DOHH2 (cell line): ENCODE measurements around the gene DCANP1.

Source experiments
- H3F3A ChIP-seq: fragments of 200-600 bp; sonication (generic), shearing (Covaris generic); 2 replicates; pipeline ENCODE4 v1.6.0; 2016; ENCODE audit warnings: antibody characterized with exemption, mild to moderate bottlenecking; ENCODE audit not compliant: control insufficient read depth, insufficient read depth
- H3K27ac ChIP-seq: fragments of 200-600 bp; sonication (generic); 2 replicates; pipeline ENCODE4 v1.5.1; 2014; ENCODE audit warnings: low read depth, mild to moderate bottlenecking, low read length, moderate library complexity
- H3K27me3 ChIP-seq: fragments of 200-600 bp; sonication (generic); 2 replicates; pipeline ENCODE4 v1.6.1; 2014; ENCODE audit warnings: mild to moderate bottlenecking, low read length, mixed read lengths; ENCODE audit not compliant: control insufficient read depth
- H3K36me3 ChIP-seq: fragments of 200-600 bp; sonication (generic); 2 replicates; pipeline ENCODE4 v1.6.1; 2014; ENCODE audit warnings: mild to moderate bottlenecking, low read length, moderate library complexity, mixed read lengths; ENCODE audit not compliant: control insufficient read depth
- H3K4me1 ChIP-seq: fragments of 200-600 bp; sonication (generic); 2 replicates; pipeline ENCODE4 v1.6.1; 2014; ENCODE audit warnings: mild to moderate bottlenecking, low read length, mixed read lengths; ENCODE audit not compliant: control insufficient read depth
- H3K4me2 ChIP-seq: fragments of 200-600 bp; sonication (generic); 2 replicates; pipeline ENCODE4 v1.6.0; 2014; ENCODE audit warnings: mild to moderate bottlenecking, low read length, moderate library complexity
- H3K4me3 ChIP-seq: fragments of 200-600 bp; sonication (generic); 2 replicates; pipeline ENCODE4 v1.5.1; 2014; ENCODE audit warnings: mild to moderate bottlenecking, low read length, mixed read lengths
- H3K79me2 ChIP-seq: fragments of 200-600 bp; sonication (generic); 2 replicates; pipeline ENCODE4 v1.6.1; 2014; ENCODE audit warnings: mild to moderate bottlenecking, low read length, mixed read lengths; ENCODE audit not compliant: control insufficient read depth
- H3K9me2 ChIP-seq: fragments of 200-600 bp; sonication (generic); replicated peaks from 2 replicates; pipeline ENCODE4 v1.6.1; 2014; ENCODE audit warnings: mild to moderate bottlenecking, low read length, mixed read lengths; ENCODE audit not compliant: control insufficient read depth
- H3K9me3 ChIP-seq: fragments of 200-600 bp; sonication (generic); 2 replicates; pipeline ENCODE4 v1.6.1; 2014; ENCODE audit warnings: antibody characterized with exemption, low read length, mixed read lengths; ENCODE audit not compliant: control insufficient read depth, insufficient read depth
- H4K20me1 ChIP-seq: fragments of 200-600 bp; sonication (generic); 2 replicates; pipeline ENCODE4 v1.6.0; 2014; ENCODE audit warnings: low read depth, mild to moderate bottlenecking, antibody characterized with exemption, low read length, moderate library complexity; ENCODE audit not compliant: control insufficient read depth, insufficient read depth
- CTCF ChIP-seq: fragments of 200-600 bp; sonication (generic); IDR thresholded peaks from one replicate; pipeline ENCODE4 v1.5.1; 2014; ENCODE audit warnings: antibody characterized with exemption, mild to moderate bottlenecking, low read depth, low read length; ENCODE audit not compliant: poor library complexity, severe bottlenecking
- EZH2phosphoT487 ChIP-seq: fragments of 200-600 bp; sonication (generic); IDR thresholded peaks from 2 replicates; pipeline ENCODE4 v1.6.1; 2017; ENCODE audit warnings: borderline replicate concordance, mild to moderate bottlenecking, antibody characterized with exemption, low read length, moderate library complexity, mixed read lengths

DCANP1 gene

GRCh38 chr5:135456238-135457099, 9.3 kb upstream of the DCANP1 start:
- Histone ChIP-seq H3K4me3 (no peak overlapping the region), H3K4me2 (no peak overlapping the region), H3K9me2 (no peaks in the 10 kb centered on the region), H4K20me1 (no peaks in the 10 kb centered on the region), H3K79me2 (no peaks in the 10 kb centered on the region), H3K27ac (no peak overlapping the region), H3K4me1 (no peaks in the 10 kb centered on the region), H3K36me3 (no peaks in the 10 kb centered on the region), H3K9me3 (no peaks in the 10 kb centered on the region), H3K27me3 (peaks cover 36% of the 10 kb centered on the region; the same call in 1 of the 2 replicates), H3F3A (no peaks in the 10 kb centered on the region)
- TF ChIP-seq EZH2phosphoT487 (no peak), CTCF (no peak)

- TF ChIP-seq EZH2phosphoT487 = no peak
- TF ChIP-seq CTCF = no peak
- Histone ChIP-seq H3K27ac (no peak overlapping the region), H3F3A (no peaks in the 10 kb centered on the region), H3K4me1 (no peaks in the 10 kb centered on the region), H3K36me3 (no peaks in the 10 kb centered on the region), H3K27me3 (peaks cover 36% of the 10 kb centered on the region; the same call in 1 of the 2 replicates), H3K4me3 (no peak overlapping the region), H3K79me2 (no peaks in the 10 kb centered on the region), H4K20me1 (no peaks in the 10 kb centered on the region), H3K4me2 (no peak overlapping the region), H3K9me3 (no peaks in the 10 kb centered on the region), H3K9me2 (no peaks in the 10 kb centered on the region)
Measured at GRCh38 chr5:135455876-135456237, 8.7 kb upstream of the DCANP1 start.

GRCh38 chr5:135454946-135455345, 7.8 kb upstream of the DCANP1 start:
- H3K27me3 ChIP-seq = peaks cover 40% of the 10 kb centered on the region; the same call in 1 of the 2 replicates

More at GRCh38 chr5:135454946-135455345, 7.8 kb upstream of the DCANP1 start:
- Histone ChIP-seq H3K79me2 (no peaks in the 10 kb centered on the region), H3K9me3 (no peaks in the 10 kb centered on the region), H3F3A (no peaks in the 10 kb centered on the region), H3K4me2 (no peak overlapping the region), H3K4me3 (no peak overlapping the region), H3K4me1 (no peaks in the 10 kb centered on the region), H4K20me1 (no peaks in the 10 kb centered on the region), H3K36me3 (no peaks in the 10 kb centered on the region), H3K27ac (no peak overlapping the region), H3K9me2 (no peaks in the 10 kb centered on the region)
- TF ChIP-seq CTCF (no peak), EZH2phosphoT487 (no peak)
